Measurements from ENCODE around the gene SLC32A1. TPM values are rescaled to one million over a fixed set of nuclear protein-coding genes. Genes with fewer than 3 reads are reported as not detected.

Gene SLC32A1
- total RNA-seq, 1 experiment from 2014 or later: not detected

DNA sequence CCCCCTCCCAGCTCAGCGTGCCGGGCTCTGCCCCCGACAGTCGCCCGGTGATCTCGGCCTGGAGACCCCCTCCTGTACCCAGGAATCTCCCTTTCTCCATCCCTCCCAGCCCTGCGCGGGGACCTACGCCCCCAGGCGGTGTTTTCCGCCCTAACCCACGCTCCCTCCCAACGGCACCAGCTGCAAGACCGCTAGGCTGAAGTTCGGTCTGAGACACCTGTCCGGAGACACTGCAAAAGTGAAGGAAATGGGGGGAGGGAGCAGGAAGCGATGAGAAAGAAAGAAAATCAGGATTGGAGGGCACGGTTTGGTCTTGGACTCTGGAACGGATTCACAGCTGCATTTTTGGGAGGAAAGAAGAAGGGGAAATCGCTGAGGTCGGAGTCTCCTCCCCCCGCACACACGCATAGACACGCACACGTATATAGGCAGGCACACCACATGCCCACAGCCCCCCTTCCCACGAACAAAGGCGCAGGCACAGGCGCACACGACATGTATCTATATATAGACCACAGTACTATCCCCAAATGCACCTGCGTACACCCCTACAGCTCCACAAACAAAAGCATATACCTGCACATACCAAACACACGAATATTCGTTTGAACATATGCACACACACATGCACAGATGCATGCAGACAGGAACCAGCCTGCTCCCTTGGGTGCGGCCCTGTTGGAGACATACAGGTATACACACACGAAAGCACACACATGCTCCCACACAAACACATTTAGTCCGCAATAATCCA is 1.0 kb downstream of the SLC32A1 start:
- no peak for DNase-seq (ENCODE audit: low read depth)

DNA sequence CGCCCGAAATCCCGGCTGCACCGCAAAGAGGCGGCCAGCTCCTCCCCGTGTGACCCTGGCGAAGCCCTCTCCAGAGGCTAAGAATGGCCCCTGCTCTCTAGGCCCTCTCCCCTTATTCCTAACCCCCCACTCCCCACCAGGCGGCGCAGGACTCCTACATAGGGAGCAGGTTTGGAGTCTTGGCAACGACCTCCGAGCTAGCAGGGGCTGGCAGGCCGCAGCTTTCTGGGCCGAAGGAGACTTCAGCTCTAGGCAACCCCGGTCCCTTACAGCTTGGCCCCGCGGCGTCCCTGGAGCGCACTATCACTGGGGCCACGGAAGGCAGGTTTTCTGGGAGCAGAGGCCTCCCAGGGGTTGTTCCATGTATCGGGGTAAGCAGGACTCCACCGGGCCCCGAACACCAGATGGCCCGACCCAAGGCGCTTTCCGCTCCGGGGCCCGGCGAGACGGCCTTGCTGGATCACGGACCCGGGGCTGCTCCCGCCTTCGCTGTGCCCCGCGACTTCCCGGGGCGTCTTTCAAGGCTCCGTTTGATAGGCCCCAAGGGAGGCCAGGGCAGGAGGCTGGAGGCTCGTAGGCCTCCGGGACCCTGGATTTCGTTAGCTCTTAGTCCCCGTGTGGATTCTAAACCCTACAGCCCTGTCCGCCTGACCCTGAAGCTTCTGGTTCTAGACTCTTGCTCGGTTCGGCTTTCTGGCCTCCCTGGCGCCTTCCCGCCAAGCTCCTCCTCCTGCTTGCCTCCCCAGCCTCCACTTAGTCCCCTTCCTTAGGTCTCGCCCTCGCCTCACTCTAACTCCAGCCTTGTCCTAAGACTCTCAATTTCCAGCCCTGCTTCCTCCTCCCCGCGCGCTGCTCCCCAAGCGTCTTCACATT is 1.9 kb downstream of the SLC32A1 start:
- DNase-seq (ENCODE audit: low read depth): peak; percentile 49

DNA sequence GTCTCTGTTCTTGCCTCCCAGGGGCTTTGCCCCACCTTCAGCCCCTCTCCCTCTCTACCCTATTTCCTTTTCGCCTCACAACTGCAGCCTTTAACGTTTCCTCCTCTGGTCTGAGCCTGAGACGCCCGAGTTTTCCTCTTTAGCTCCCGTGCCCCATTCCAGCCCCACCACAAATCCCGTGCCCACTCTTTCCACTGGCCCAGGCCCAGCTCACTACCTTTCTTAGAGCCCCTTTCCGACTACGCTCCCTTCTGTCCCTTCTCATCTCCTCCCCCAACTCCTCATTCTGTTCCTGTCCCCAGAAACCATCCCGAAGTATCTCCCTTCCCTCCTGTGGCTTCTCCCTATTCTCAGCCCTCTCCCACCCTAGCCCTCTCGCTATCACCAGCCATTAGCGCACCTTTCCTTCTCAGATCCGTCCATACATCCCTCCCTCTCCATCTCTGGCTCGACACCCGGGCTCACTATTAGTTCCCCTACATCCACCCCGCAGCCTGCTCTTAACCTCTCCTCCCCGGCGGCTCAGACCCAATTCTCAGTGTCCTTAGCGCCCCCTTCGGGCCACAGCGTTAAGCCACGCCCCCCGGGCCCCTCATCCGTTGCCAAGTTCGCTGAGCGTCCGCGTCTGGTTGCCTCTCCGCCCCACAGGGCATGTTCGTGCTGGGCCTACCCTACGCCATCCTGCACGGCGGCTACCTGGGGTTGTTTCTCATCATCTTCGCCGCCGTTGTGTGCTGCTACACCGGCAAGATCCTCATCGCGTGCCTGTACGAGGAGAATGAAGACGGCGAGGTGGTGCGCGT is 2.7 kb downstream of the SLC32A1 start:
- DNase-seq (ENCODE audit: low read depth): no peak

DNA sequence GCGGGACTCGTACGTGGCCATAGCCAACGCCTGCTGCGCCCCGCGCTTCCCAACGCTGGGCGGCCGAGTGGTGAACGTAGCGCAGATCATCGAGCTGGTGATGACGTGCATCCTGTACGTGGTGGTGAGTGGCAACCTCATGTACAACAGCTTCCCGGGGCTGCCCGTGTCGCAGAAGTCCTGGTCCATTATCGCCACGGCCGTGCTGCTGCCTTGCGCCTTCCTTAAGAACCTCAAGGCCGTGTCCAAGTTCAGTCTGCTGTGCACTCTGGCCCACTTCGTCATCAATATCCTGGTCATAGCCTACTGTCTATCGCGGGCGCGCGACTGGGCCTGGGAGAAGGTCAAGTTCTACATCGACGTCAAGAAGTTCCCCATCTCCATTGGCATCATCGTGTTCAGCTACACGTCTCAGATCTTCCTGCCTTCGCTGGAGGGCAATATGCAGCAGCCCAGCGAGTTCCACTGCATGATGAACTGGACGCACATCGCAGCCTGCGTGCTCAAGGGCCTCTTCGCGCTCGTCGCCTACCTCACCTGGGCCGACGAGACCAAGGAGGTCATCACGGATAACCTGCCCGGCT is 3.4 kb downstream of the SLC32A1 start:
- DNase-seq (ENCODE audit: low read depth): no peak

DNA sequence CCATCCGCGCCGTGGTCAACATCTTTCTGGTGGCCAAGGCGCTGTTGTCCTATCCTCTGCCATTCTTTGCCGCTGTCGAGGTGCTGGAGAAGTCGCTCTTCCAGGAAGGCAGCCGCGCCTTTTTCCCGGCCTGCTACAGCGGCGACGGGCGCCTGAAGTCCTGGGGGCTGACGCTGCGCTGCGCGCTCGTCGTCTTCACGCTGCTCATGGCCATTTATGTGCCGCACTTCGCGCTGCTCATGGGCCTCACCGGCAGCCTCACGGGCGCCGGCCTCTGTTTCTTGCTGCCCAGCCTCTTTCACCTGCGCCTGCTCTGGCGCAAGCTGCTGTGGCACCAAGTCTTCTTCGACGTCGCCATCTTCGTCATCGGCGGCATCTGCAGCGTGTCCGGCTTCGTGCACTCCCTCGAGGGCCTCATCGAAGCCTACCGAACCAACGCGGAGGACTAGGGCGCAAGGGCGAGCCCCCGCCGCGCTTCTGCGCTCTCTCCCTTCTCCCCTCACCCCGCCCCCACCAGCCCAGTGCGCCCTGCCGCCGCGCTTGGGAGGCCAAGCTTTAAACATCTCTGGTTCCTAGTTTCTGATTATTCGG is 4.0 kb downstream of the SLC32A1 start:
- DNase-seq (ENCODE audit: low read depth): no peak

DNA sequence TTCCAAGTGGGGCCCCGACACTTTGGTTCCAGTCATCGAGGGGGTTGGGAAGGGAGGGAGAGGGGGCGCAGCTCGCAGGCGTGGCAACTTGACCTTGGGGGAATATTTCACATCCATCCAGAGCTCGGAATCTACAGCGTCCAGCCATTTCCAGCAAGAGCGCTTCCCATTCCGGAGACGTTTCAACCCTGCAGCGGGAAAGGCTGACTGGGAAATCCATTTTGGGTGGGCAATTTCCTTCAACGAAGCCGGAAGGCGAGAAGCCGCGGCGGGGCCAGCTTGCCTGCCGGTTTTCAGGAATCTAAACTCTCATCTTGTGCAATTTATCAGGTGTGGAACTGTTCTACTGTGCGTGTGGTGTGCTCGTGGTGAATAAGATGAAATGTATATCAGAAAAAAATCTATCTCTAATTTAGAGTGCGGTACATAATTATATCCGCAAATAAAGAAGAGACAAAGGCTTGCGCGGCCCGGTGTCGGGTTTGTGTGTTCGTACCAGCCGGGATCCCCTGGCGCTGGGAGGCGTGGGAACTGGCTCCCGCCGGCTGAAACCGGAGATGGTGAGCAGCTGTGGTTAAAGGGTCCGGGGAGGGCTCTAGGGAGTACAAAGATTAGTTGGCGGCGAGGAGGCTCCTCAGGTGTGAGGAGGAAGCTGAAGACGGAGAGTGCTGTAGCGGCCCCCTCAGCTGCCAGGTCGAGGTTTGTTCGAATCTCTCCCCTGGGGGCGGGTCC is 4.8 kb downstream of the SLC32A1 start:
- DNase-seq (ENCODE audit: low read depth): no peak

DNA sequence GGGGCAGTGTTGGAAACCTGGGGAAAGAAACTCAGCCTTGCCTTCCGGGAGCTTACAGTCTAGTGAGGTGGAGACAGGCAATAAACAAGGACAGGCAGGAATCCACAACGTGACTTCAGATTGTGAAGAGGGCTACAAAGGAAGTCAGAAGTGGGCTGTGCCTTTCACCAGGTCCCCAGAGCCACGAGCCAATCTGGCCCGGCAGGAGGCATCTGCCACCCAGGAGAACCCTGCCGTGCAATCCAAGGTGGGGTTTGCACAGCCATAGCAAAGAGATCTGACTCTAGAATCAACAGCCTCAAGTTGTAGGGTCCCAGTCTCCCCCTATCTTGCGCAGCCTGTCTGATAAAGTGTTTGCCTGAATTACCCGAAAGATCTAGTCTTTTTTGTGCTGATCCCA is 5.5 kb downstream of the SLC32A1 start:
- DNase-seq (ENCODE audit: low read depth): no peak

DNA sequence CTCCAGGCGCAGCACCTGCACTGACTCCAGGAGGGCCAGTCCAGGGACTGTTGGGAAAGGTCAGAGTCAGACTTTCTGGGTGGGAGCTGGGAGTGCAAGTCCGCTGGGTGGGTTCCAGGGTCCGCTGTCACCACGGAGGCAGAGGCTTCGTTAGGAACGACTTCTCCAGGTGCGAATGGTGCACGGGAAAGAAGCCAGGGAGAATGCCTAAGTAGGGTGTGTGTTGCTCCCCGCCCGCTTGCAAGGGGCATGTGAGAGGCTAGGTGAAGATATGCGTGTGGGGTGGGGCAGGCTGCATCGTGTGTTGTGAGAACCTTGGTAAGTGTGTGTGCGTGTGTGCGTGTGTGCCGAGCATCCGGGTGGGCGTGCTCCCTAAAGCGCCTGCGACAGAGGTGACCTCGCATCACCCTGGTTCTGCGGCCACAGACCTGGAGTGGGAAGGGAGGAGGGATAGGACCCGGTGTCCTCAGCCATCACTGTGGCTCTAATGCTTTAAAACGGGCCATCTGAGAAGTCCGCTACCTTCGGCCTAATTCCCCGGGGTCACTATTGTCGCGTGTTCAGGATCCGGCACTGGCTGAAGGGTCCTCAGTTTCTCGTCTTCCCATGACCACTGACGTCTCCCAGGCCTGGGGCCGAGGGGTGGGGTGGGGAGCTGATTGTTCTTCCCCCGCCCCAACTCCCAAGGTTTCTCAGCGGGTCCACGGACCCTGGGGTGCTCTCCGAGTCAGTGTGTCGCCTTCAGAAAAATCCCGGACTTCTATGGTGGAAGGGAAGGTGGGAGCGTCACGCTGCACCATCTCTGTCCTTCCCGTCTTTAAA is 6.1 kb downstream of the SLC32A1 start:
- no peak for DNase-seq (ENCODE audit: low read depth)

DNA sequence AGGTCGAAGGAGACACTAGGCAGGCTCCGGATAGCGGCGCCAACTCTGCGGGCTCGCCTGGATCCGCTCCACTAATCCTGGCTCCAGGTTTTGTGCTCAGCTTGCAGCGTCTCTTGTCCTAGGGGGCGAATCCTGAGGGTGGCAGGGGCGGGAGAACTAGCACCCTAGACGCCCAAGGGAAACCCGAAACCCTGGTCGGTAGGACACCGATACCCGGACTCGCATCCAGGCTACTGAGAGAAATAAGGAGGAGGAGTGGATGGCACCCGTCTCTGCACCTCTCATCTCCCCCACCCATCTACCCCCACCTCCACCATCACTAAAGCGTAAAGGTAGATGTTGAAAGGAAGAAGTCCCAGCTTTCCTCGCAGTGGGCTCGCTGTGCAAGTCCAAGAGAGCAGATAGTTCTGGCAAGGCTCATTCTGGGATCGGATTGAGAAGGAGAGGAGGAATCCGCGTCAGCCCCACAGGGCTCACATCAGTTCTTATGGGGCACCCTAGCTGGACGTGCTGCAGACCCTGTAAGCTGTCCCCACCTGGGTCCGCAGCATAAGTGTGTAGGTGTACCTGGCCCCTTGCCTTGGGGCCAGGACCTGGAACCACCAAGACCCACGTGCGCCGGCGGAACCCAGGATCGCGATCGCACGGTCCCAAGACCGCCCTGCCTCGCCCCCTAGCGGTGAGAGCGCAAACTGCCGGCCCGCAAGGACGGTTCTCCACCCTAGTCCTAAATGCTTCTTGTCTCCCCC is 6.9 kb downstream of the SLC32A1 start:
- peak; percentile 65 for DNase-seq (ENCODE audit: low read depth)

DNA sequence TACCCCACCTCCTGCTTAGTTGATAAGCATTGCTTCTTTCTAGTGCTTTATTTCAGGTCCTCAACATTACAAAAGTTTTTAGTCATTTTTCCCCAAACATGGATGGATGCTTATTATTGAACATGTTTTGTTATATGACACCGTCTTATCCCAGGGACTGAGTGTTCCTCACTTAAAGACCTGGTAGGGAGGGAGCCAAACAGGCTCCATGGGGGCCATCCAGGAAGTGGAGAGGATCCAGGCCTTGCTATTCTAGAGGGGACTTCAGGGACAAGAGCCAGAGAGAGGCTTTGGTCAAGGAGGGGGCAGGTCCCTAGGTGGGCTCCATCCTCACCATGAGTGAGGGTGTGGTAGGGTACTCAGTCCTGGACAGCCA is 7.4 kb downstream of the SLC32A1 start:
- DNase-seq (ENCODE audit: low read depth): no peak

DNA sequence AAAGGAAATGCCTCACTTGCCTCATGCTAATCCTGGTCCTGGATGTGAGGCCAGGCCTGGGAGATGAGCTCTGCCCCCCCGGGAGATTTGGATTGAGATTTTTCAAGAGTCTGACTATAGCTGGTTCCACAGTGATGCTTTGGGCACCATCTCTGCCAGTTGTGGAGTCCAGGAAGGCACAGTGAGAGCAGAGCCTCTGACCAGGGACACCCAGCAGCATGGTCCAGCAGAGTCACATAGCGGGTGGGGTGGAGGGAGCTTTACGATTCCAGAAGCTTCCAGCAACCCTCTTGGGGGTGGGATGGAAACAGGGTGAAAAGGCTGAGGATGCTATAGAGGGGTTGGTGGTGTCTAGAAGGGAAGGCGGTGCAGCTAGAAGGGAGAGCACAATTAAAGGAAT is 8.7 kb downstream of the SLC32A1 start:
- DNase-seq (ENCODE audit: low read depth): no peak

DNA sequence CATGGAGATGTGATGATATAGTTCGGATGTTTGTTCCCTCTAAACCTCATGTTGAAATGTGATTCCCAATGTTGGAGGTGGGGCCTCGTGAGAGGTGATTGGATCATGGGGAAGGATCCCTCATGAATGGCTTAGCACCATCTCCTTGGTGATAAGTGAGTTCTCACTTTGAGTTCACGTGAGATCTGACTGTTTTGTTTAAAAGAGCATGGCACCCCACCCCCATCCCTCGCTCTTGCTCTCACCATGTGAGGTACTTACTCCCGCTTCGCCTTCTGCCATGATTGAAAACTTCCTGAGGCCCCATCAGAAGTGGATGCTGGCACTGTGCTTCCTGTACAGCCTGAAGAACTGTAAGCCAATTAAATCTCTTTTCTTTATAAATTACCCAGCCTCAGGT is 10.9 kb downstream of the SLC32A1 start:
- DNase-seq (ENCODE audit: low read depth): no peak

DNA sequence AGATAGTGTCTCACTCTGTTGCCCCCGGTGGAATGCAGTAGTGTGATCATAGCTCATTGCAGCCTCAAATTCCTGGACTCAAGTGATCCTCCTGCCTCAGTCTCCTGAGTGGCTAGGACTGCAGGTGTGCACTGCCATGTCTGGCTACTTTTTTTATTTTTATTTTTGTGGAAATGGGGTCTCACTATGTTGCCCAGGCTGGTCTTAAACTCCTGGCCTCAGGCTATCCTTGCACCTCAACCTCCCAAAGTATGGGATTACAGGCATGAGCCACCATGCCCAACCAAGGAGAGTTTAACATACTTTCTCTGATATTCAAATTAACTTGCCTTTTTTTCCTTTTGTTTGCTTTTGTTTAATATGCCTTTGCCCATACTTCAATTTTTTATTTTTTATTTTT is 13.6 kb downstream of the SLC32A1 start:
- DNase-seq (ENCODE audit: low read depth): no peak

DNA sequence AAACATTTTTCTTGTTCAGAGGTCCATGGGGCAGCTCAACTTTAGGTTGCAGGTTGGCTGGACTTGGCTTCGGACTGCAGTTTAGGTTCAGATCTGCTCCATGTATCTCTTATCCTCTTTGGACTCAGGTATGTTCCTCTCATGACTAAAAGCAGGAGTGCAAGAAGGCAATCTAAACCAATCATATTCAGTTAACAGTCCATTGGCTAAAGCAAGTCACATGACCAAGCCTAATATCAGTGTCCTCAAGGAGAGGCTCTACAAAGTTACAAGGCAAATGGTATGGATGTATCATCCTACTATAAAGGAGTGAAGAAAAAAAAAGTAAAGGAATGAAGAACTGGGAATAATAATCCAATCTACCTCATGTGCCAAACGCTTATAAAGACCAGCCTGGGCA is 21.5 kb downstream of the SLC32A1 start:
- DNase-seq (ENCODE audit: low read depth): no peak

DNA sequence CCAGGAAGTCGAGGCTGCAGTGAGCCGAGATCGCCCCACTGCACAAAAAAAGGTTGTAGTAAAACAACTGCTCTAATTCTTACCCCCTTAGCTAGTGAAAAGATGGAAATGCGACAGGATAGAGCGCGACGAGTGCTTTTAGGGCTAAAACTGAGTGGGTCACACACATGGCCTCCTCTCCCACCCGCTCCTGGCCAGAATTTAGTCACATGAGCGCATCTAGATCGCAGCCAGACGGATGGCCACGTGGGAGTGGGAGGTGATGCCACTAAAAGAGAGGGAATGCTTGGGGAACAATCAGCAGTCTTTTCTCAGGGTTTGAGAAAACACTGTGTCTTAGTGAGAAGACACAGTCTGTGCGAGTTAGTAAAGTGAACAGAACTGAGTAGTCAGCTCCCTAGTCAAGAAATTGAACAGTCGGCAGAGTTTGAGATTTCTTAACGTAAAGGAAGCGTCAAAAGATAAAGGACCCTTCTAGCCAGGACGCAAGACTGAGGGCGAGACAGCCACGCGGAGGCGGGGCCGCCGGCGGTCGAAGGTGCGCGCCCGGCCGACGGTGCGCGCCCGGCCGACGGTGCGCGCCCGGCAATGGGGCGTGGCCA is 23.3 kb downstream of the SLC32A1 start:
- no peak for DNase-seq (ENCODE audit: low read depth)

DNA sequence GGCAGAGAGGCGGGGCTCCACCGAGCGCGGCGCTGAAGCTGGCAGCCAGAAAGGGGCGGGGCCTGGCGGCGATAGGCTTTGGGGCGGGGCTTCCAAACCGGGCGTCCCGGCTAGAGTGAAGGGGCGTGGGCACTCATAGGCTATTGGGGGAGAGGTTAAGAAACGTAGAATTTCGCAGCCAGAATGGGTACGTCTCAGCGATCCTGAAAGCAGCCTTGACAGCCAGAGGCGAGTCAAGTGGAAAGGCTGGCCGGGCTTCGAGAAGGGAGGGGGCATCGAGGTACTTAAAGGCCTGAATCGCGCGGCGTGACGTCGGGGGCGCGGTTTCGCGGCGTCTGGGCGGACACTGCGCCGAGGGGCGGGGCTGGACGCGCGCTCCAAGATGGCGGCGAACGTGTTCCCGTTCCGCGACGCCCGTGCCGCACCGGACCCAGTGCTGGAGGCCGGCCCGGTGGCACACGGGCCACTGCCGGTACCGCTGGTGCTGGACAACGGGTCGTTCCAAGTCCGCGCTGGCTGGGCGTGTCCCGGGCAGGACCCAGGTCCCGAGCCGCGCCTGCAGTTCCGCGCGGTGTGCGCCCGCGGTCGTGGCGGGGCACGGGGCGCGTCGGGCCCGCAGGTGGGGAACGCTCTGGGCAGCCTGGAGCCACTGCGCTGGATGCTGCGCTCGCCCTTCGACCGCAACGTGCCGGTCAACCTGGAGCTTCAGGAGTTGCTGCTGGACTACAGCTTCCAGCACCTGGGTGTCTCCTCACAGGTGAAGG is 24.0 kb downstream of the SLC32A1 start, which contains the start of gene ACTR5:
TSS of gene ACTR5 (plus strand) at position 364 of the 764 bp plus-strand sequence. CDS start at position 383, 19 bp downstream.
- DNase-seq (ENCODE audit: low read depth): peak; percentile 90

DNA sequence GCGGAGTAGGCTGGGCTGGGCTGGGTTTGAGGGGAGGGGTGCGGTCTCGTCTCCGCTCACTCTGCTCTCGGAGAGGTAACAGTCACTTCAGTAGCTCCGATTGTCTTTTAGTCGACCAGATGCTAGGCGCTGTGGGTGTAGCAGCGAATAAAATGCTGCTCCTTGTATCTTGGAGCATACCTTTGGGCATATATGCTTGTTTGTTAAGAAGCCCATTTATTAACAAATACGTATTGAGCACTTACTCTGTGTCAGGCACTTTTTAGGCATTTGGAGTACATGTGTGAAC is 24.5 kb downstream of the SLC32A1 start:
- no peak for DNase-seq (ENCODE audit: low read depth)

DNA sequence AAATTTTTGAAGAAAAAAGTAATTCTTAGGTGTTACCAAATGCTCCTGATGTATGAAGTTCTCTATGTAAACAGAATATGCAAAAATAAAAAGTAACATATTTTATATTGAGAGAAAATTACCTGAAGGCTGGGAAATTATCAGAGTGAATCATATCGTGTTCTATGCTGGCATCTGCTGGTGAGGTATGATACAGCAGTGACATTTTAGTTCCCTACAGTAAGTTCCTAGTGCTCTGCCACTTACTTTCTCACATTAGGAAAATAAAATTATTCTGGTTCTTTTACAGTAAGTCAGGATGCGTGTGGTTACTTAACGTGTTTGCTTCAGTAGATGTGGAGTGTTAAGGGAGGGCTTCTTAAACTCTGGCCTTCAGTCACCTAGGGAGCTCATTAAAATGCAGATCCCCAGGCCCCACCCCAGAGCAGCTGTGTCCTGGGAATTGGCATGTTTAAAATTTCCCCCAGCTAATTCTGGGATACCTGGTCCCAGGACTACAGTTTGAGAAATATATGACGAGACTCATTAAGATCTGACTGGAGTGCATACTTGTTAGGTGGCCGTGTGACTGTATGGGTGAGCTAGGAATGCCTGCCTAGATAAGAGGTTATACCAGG is 27.2 kb downstream of the SLC32A1 start:
- DNase-seq (ENCODE audit: low read depth): peak; percentile 46
